B cell (primary cell): ENCODE measurements around the gene MOGAT3. TPM values are rescaled to one million over a fixed set of nuclear protein-coding genes. Genes with fewer than 3 reads are reported as not detected.

Experiments used
- ATAC-seq: fragments of 200-7000 bp; cut with Tn5 transposase; one replicate; pipeline ENCODE4 v1.10.0; 2021; ENCODE audit warnings: low read depth, mild to moderate bottlenecking, moderate number of reproducible peaks, moderate library complexity
- CTCF ChIA-PET: fragments of 350-600 bp; sonication (Branson Sonifier 250); formaldehyde crosslinking; loops from one replicate; lab custom pipeline; 2021; ENCODE audit warnings: antibody characterized with exemption, inconsistent platforms; lab: Charles Lee
- POLR2A ChIA-PET: fragments of 350-600 bp; sonication (Branson Sonifier 250); formaldehyde crosslinking; loops from one replicate; lab custom pipeline; 2021; ENCODE audit warnings: antibody characterized with exemption; lab: Charles Lee
- DNase-seq: peaks from one replicate; pipeline ENCODE4 v3.0.0; 2013
- H2AFZ ChIP-seq: 2 replicates; pipeline ENCODE4 v1.6.1; 2012; ENCODE audit warnings: mild to moderate bottlenecking, low read depth, low read length; ENCODE audit not compliant: insufficient read depth, poor library complexity, severe bottlenecking
- H3K27ac ChIP-seq, 2 donors: 1 replicate in 1 of 2; 2 replicates in 1 of 2; pipeline ENCODE4 v1.5.1; 2012 to 2013; ENCODE audit warnings: low read length in 2 of 2, mild to moderate bottlenecking in 2 of 2, moderate library complexity in 1 of 2
- H3K27me3 ChIP-seq, 4 experiments: fragments of 200-600 bp in 1 of 4; sonication (generic) in 1 of 4; replicated peaks in 1 of 4; 1 replicate in 2 of 4; 2 replicates in 2 of 4; pipeline versions ENCODE4 v1.6.1 to v1.7.0; 2013 to 2016; ENCODE audit warnings: low read length in 3 of 4, mild to moderate bottlenecking in 2 of 4, mixed read lengths in 1 of 4, moderate library complexity in 1 of 4; ENCODE audit not compliant: insufficient read depth in 4 of 4, control insufficient read depth in 3 of 4; ENCODE audit errors: control extremely low read depth in 1 of 4
- H3K36me3 ChIP-seq, 2 experiments: replicated peaks in 1 of 2; 1 replicate in 1 of 2; 2 replicates in 1 of 2; pipeline versions ENCODE4 v1.6.1 to v1.7.1; 2013; ENCODE audit warnings: low read length in 1 of 2; ENCODE audit not compliant: insufficient read depth in 2 of 2, control insufficient read depth in 1 of 2; ENCODE audit errors: control extremely low read depth in 1 of 2, extremely low read depth in 1 of 2
- H3K4me1 ChIP-seq, 2 donors: fragments of 200-600 bp in 1 of 2; sonication (generic) in 1 of 2; 1 replicate in 1 of 2; 2 replicates in 1 of 2; pipeline versions ENCODE4 v1.5.1 to v1.6.1; 2013 to 2017; ENCODE audit warnings: low read length in 2 of 2; ENCODE audit not compliant: control insufficient read depth in 2 of 2, insufficient read depth in 2 of 2
- H3K4me2 ChIP-seq: replicated peaks from 2 replicates; pipeline ENCODE3; 2012; ENCODE audit warnings: mild to moderate bottlenecking, low read depth, low read length; ENCODE audit not compliant: poor library complexity, severe bottlenecking
- H3K4me3 ChIP-seq, 5 experiments: fragments of 200-600 bp in 1 of 5; sonication (generic) in 1 of 5; 1 replicate in 3 of 5; 2 replicates in 2 of 5; pipeline versions ENCODE4 v1.5.1 to v1.7.0; 2011 to 2016; ENCODE audit warnings: low read length in 4 of 5, mild to moderate bottlenecking in 4 of 5, low read depth in 2 of 5, control low read depth in 1 of 5, moderate library complexity in 1 of 5; ENCODE audit not compliant: insufficient read depth in 1 of 5; ENCODE audit errors: control extremely low read depth in 1 of 5, extremely low read depth in 1 of 5
- H3K79me2 ChIP-seq: fragments of 200-600 bp; sonication (generic); one replicate; pipeline ENCODE4 v1.6.0; 2016; ENCODE audit warnings: low read length; ENCODE audit not compliant: control insufficient read depth, insufficient read depth
- H3K9ac ChIP-seq: fragments of 200-600 bp; sonication (generic); 2 replicates; pipeline ENCODE4 v1.6.1; 2017; ENCODE audit warnings: mild to moderate bottlenecking, low read length, moderate library complexity
- H3K9me3 ChIP-seq, 3 donors: one replicate each; pipeline versions ENCODE4 v1.6.1 to v1.7.1; 2013; ENCODE audit warnings: low read length in 2 of 3; ENCODE audit not compliant: control insufficient read depth in 2 of 3, insufficient read depth in 1 of 3; ENCODE audit errors: control extremely low read depth in 1 of 3
- H4K20me1 ChIP-seq: 2 replicates; pipeline ENCODE4 v1.6.0; 2012; ENCODE audit warnings: mild to moderate bottlenecking, low read length; ENCODE audit not compliant: insufficient read depth, control insufficient read depth, poor library complexity, severe bottlenecking
- H3K27ac Mint-ChIP-seq: one replicate; pipeline ENCODE4 v1.8.0; 2021; ENCODE audit warnings: mixed read lengths
- H3K27me3 Mint-ChIP-seq: one replicate; pipeline ENCODE4 v1.8.0; 2021; ENCODE audit warnings: mixed read lengths
- H3K4me1 Mint-ChIP-seq: one replicate; pipeline ENCODE4 v1.8.0; 2021; ENCODE audit warnings: mixed read lengths
- H3K4me3 Mint-ChIP-seq: one replicate; pipeline ENCODE4 v1.8.0; 2021; ENCODE audit warnings: mixed read lengths
- H3K9me3 Mint-ChIP-seq: one replicate; pipeline ENCODE4 v1.8.0; 2022; ENCODE audit warnings: mixed read lengths; ENCODE audit not compliant: insufficient read depth
- EZH2 ChIP-seq: IDR thresholded peaks from 2 replicates; pipeline ENCODE4 v1.6.1; 2012; ENCODE audit warnings: borderline replicate concordance, low read depth, mild to moderate bottlenecking, moderate library complexity, low read length; ENCODE audit not compliant: insufficient read depth, poor library complexity, severe bottlenecking
- WGBS: methylation state at CpG from one replicate; pipeline ENCODE4 v1.1.5; 2013; ENCODE audit warnings: missing lambda C conversion rate; ENCODE audit not compliant: insufficient coverage; 5-methylcytosine and 5-hydroxymethylcytosine counted together
- intact Hi-C: fragments of 100-400 bp; cut with micrococcal nuclease; formaldehyde crosslinking; loops from one replicate; pipeline ENCODE4 v1.10.0; 2022
- polyA plus RNA-seq: library from polyadenylated mRNA; depleted of rRNA; stranded (reverse); fragments of >200 nt; gene quantifications from 2 replicates; pipeline ENCODE4 v1.2.3, GENCODE V29; 2012
- total RNA-seq, 2 donors: library from RNA; stranded (reverse); fragments of 120-200 nt in 1 of 2; gene quantifications; 1 replicate in 1 of 2; 2 replicates in 1 of 2; pipeline versions ENCODE4 v1.2.3 to v1.2.4, GENCODE V29; 2013 to 2022
- TF ChIP-seq, protein P1 (sequence below): fragments of 200-600 bp; IDR thresholded peaks from one replicate; pipeline ENCODE4 v1.8.0; 2022; ENCODE audit warnings: antibody characterized with exemption, mild to moderate bottlenecking

MOGAT3 gene
- total and polyA plus RNA-seq, 2 donors (not counting 1 experiment from before 2014, with no cell fraction given) = not detected

DNA sequence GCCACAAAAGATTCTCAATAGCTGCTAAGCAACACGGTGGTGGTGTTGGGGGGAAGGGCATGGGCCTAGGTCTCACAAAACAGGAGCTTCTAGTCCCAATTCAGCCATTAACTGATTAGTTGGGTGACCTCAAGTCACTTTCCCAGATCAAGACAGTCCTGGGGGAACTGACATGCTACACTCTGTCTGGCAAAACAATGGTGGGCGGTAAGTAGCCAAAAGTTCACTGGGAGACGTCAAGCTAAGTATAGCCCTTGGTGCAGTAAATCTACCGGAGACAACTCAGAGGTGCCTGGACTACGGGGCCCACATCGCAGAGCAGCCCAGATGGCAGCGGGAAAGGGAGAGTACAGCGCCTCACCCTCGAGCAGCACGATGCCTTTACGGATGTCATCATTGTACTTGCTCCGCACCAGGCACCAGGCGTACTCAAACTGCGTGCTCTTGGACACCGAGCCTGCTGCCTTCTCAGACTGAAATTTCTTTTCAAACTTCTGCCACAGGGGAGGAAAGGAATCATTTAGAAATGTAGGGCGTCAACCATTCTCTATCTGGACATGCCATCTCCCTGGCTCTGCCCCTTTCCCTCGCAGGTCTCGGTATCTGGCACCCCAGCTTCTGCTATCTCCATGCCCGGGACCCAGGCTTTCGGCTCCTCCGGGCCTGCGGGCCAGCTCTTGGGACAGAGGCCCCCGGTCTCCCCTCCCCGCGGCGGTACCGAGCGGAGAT, 43.0 kb upstream of the MOGAT3 start:
- ChIA-PET POLR2A (interaction anchor here (1.0 to 2.4 kb wide), 4 partner anchors 26 to 1739 kb away, joined by 4 to 15 read pairs (median 4); partner anchors contain the start of genes IFT22, PLOD3 and ZNHIT1), CTCF (interaction anchor here (0.5 to 4.6 kb wide), 17 partner anchors 9 to 1244 kb away, joined by 3 to 65 read pairs (median 5); partner anchors contain the start of genes PLOD3, UFSP1 and ZNHIT1)
- H3K27ac ChIP-seq = peak overlapping the region; percentile 91 to 97
- H3K4me1 ChIP-seq = peaks cover 13 to 31% of the 10 kb centered on the region in 2 donors
- peaks cover 71% of the 10 kb centered on the region for H4K20me1 ChIP-seq
- 26% methylated on average over 24 of the region's 28 CpGs for WGBS
- Mint-ChIP-seq H3K27ac (peak overlapping the region; percentile 97), H3K4me3 (peak overlapping the region; percentile 98), H3K27me3 (no peaks in the 10 kb centered on the region), H3K4me1 (peaks cover 40% of the 10 kb centered on the region), H3K9me3 (no peaks in the 10 kb centered on the region)
- peak overlapping the region; percentile 95 to 100 (median 99) for H3K4me3 ChIP-seq
- peak overlapping the region; percentile 90 for H2AFZ ChIP-seq
- no peaks in the 10 kb centered on the region for H3K9me3 ChIP-seq
- no peaks in the 10 kb centered on the region for H3K27me3 ChIP-seq
- no peak for DNase-seq
- intact Hi-C loops = loop anchor here (1.0 to 2.0 kb wide), 11 partner anchors 8 to 631 kb away; partner anchors contain the start of genes AP1S1, IFT22, MOSPD3 and SRRT
- peaks cover 86% of the 10 kb centered on the region for H3K79me2 ChIP-seq
- TF ChIP-seq, protein P1, sequence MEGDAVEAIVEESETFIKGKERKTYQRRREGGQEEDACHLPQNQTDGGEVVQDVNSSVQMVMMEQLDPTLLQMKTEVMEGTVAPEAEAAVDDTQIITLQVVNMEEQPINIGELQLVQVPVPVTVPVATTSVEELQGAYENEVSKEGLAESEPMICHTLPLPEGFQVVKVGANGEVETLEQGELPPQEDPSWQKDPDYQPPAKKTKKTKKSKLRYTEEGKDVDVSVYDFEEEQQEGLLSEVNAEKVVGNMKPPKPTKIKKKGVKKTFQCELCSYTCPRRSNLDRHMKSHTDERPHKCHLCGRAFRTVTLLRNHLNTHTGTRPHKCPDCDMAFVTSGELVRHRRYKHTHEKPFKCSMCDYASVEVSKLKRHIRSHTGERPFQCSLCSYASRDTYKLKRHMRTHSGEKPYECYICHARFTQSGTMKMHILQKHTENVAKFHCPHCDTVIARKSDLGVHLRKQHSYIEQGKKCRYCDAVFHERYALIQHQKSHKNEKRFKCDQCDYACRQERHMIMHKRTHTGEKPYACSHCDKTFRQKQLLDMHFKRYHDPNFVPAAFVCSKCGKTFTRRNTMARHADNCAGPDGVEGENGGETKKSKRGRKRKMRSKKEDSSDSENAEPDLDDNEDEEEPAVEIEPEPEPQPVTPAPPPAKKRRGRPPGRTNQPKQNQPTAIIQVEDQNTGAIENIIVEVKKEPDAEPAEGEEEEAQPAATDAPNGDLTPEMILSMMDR = no peak
- TF ChIP-seq EZH2 = no peak
- peak overlapping the region; percentile 89 for H3K9ac ChIP-seq
- H3K4me2 ChIP-seq = peak overlapping the region; percentile 93
- peaks cover 0 to 27% of the 10 kb centered on the region in 2 experiments for H3K36me3 ChIP-seq
- no peak for ATAC-seq
